SK-N-SH (cell line): ENCODE results near the gene POLA2. TPM values are rescaled to one million over a fixed set of nuclear protein-coding genes. Genes with fewer than 3 reads are reported as not detected.

Experiments
- CTCF ChIA-PET: fragments of 300-600, 350-600 bp; formaldehyde crosslinking; extraction: SDS; loops from one replicate; lab custom pipeline; 2021; lab: Yijun Ruan, JAX
- POLR2A ChIA-PET: fragments of 350-600 bp; sonication (Branson Sonifier 250); formaldehyde crosslinking; extraction: SDS; loops from one replicate; lab custom pipeline; 2020; ENCODE audit warnings: antibody characterized with exemption, inconsistent platforms; lab: Yijun Ruan, JAX
- DNase-seq: peaks from one replicate; pipeline ENCODE4 v3.0.0; 2012
- H2AFZ ChIP-seq: fragments of 200-600 bp; sonication (generic); 2 replicates; pipeline ENCODE4 v1.8.1; 2016; ENCODE audit warnings: antibody characterized with exemption, mild to moderate bottlenecking, low read depth
- H3F3A ChIP-seq: fragments of 200-600 bp; sonication (generic); replicated peaks from 2 replicates; pipeline ENCODE3; 2016; ENCODE audit warnings: antibody characterized with exemption, mild to moderate bottlenecking; ENCODE audit not compliant: insufficient read depth
- H3K27ac ChIP-seq, 2 experiments: fragments of 200-500 bp in 1 of 2; fragments of 200-600 bp in 1 of 2; sonication (Bioruptor generic) in 1 of 2; sonication (generic), shearing (Covaris generic) in 1 of 2; 2 replicates each; pipeline versions ENCODE4 v1.5.1 to v1.6.1; 2014 to 2016; ENCODE audit warnings: low read depth in 2 of 2, inconsistent platforms in 1 of 2, low read length in 1 of 2, mild to moderate bottlenecking in 1 of 2, mixed read lengths in 1 of 2
- H3K27me3 ChIP-seq: fragments of 200-600 bp; sonication (generic), shearing (Covaris generic); 2 replicates; pipeline ENCODE4 v1.6.1; 2016; ENCODE audit warnings: mixed run types; ENCODE audit not compliant: insufficient read depth
- H3K36me3 ChIP-seq, 2 experiments: fragments of 200-500 bp in 1 of 2; fragments of 200-600 bp in 1 of 2; sonication (Bioruptor generic) in 1 of 2; sonication (generic) in 1 of 2; replicated peaks in 1 of 2; 2 replicates each; pipeline versions ENCODE3 to v1.5.1; 2014 to 2016; ENCODE audit warnings: low read length in 1 of 2, mild to moderate bottlenecking in 1 of 2; ENCODE audit not compliant: insufficient read depth in 2 of 2, control insufficient read depth in 1 of 2
- H3K4me1 ChIP-seq, 2 experiments: fragments of 200-500 bp in 1 of 2; fragments of 200-600 bp in 1 of 2; sonication (Bioruptor generic) in 1 of 2; sonication (generic), shearing (Covaris generic) in 1 of 2; 2 replicates each; pipeline versions ENCODE4 v1.5.1 to v1.6.1; 2014 to 2016; ENCODE audit warnings: low read depth in 1 of 2, low read length in 1 of 2, mixed run types in 1 of 2; ENCODE audit not compliant: insufficient read depth in 2 of 2, control insufficient read depth in 1 of 2
- H3K4me2 ChIP-seq: fragments of 200-600 bp; sonication (generic), shearing (Covaris generic); 2 replicates; pipeline ENCODE4 v1.6.1; 2017; ENCODE audit warnings: mixed run types
- H3K4me3 ChIP-seq, 2 experiments: fragments of 200-500 bp in 1 of 2; fragments of 200-600 bp in 1 of 2; sonication (Bioruptor generic) in 1 of 2; sonication (generic), shearing (Covaris generic) in 1 of 2; 2 replicates each; pipeline versions ENCODE4 v1.5.1 to v1.8.1; 2014 to 2016; ENCODE audit warnings: low read depth in 2 of 2, inconsistent platforms in 1 of 2, low read length in 1 of 2, mild to moderate bottlenecking in 1 of 2, mixed read lengths in 1 of 2, moderate library complexity in 1 of 2
- H3K79me2 ChIP-seq: fragments of 200-600 bp; sonication (generic); 2 replicates; pipeline ENCODE4 v1.8.1; 2017; ENCODE audit warnings: mild to moderate bottlenecking; ENCODE audit not compliant: insufficient read depth
- H3K9ac ChIP-seq: fragments of 200-600 bp; sonication (generic); 2 replicates; pipeline ENCODE4 v1.6.1; 2017; ENCODE audit warnings: mixed run types
- H3K9me2 ChIP-seq: fragments of 200-600 bp; sonication (generic); 2 replicates; pipeline ENCODE4 v1.6.1; 2017; ENCODE audit warnings: mixed run types
- H3K9me3 ChIP-seq: fragments of 200-600 bp; sonication (generic); 2 replicates; pipeline ENCODE4 v1.6.1; 2017; ENCODE audit warnings: mixed run types, mild to moderate bottlenecking, moderate library complexity
- H4K20me1 ChIP-seq: fragments of 200-600 bp; sonication (generic); 2 replicates; pipeline ENCODE4 v1.6.1; 2017; ENCODE audit warnings: mild to moderate bottlenecking, mixed run types; ENCODE audit not compliant: insufficient read depth
- GABPA ChIP-seq: IDR thresholded peaks from 2 replicates; pipeline ENCODE4 v1.4.0; 2012; ENCODE audit warnings: low read depth, mild to moderate bottlenecking
- IRF3 ChIP-seq: fragments of 150-350 bp; IDR thresholded peaks from 2 replicates; pipeline ENCODE4 v1.6.1; 2016; ENCODE audit warnings: mild to moderate bottlenecking, low read depth, low read length
- MEF2A ChIP-seq: IDR thresholded peaks from 2 replicates; pipeline ENCODE4 v1.4.0; 2012; ENCODE audit warnings: low read depth, borderline replicate concordance
- PBX3 ChIP-seq: IDR thresholded peaks from 2 replicates; pipeline ENCODE4; 2012
- SMC3 ChIP-seq: IDR thresholded peaks from 2 replicates; pipeline ENCODE4 v1.6.1; 2012; ENCODE audit warnings: low read depth, low read length, improper control_type of control experiment
- TCF12 ChIP-seq: IDR thresholded peaks from 2 replicates; pipeline ENCODE4 v1.4.0; 2012
- ZBTB33 ChIP-seq: IDR thresholded peaks from 2 replicates; pipeline ENCODE4 v1.4.0; 2012; ENCODE audit warnings: low read depth, borderline replicate concordance
- WGBS: methylation state at CpG from one replicate; pipeline ENCODE4 v1.1.6; 2017; ENCODE audit warnings: low lambda C conversion rate; 5-methylcytosine and 5-hydroxymethylcytosine counted together
- polyA plus RNA-seq, 3 experiments: library from polyadenylated mRNA; depleted of rRNA; stranded (reverse); fragments of >200 nt; gene quantifications; 2 replicates each; pipeline ENCODE4 v1.2.3, GENCODE V29; 2012

POLA2 gene
- polyA plus RNA-seq, 1 of the 3 experiments (the other 2 are of a cell fraction): 18.4 TPM

GRCh38 chr11:65327021-65327420, 65.3 kb downstream of the POLA2 start:
- no peaks in the 10 kb centered on the region for H3K9me2 ChIP-seq
- H3K27ac ChIP-seq: no peak overlapping the region
- peaks cover 20% of the 10 kb centered on the region for H3F3A ChIP-seq
- CTCF ChIA-PET: interaction anchor here (1.4 to 24.1 kb wide), 3 partner anchors 13 to 102 kb away, joined by 5 to 1118 read pairs (median 271); partner anchors contain the start of gene CDC42EP2
- H3K36me3 ChIP-seq: peaks cover 3 to 5% of the 10 kb centered on the region in 2 experiments
- WGBS: 95% methylated on average over 8 of the region's 8 CpGs
- H3K27me3 ChIP-seq: no peaks in the 10 kb centered on the region
- no peaks in the 10 kb centered on the region for H3K9me3 ChIP-seq
- H3K4me3 ChIP-seq: no peak overlapping the region
- no peak overlapping the region for H3K4me2 ChIP-seq
- no peak for DNase-seq
- no peak overlapping the region for H3K9ac ChIP-seq
- H4K20me1 ChIP-seq: no peaks in the 10 kb centered on the region
- POLR2A ChIA-PET: interaction anchor here (4.0 kb wide), 1 partner anchor 12 kb away, joined by 14 read pairs; the partner anchor contains the start of gene CDC42EP2
- peaks cover 3% of the 10 kb centered on the region in 2 experiments; a peak in 2 of 4 replicates for H3K4me1 ChIP-seq
- no peak for TF ChIP-seq IRF3
- TF ChIP-seq TCF12: no peak
- H2AFZ ChIP-seq: no peak overlapping the region
- H3K79me2 ChIP-seq: peaks cover 2% of the 10 kb centered on the region; the same call in 1 of the 2 replicates

GRCh38 chr11:65329478-65329877, 67.7 kb downstream of the POLA2 start:
- Histone ChIP-seq H3K9ac (no peak overlapping the region), H3K36me3 (no peaks in the 10 kb centered on the region), H4K20me1 (peaks cover under 1% of the 10 kb centered on the region; the same call in 1 of the 2 replicates), H3K27me3 (no peaks in the 10 kb centered on the region), H3K4me1 (peaks cover 0 to 3% of the 10 kb centered on the region in 2 experiments; a peak in 2 of 4 replicates), H2AFZ (peak overlapping the region; percentile 80), H3K4me2 (no peak overlapping the region), H3K27ac (peak overlapping the region in 1 of 2 experiments; percentile 13; a peak in 2 of 4 replicates), H3F3A (peaks cover 23% of the 10 kb centered on the region), H3K4me3 (no peak overlapping the region; a peak in 1 of 4 replicates), H3K9me2 (no peaks in the 10 kb centered on the region), H3K9me3 (no peaks in the 10 kb centered on the region), H3K79me2 (peaks cover 8% of the 10 kb centered on the region)
- CTCF ChIA-PET: interaction anchor here (0.6 to 24.1 kb wide), 41 partner anchors 9 to 1084 kb away, joined by 3 to 1118 read pairs (median 5); partner anchors contain the start of genes CAPN1, CDC42EP2, SPDYC and TM7SF2
- no peak for DNase-seq
- 55% methylated on average over 2 of the region's 2 CpGs for WGBS
- POLR2A ChIA-PET: interaction anchor here (0.6 to 4.0 kb wide), 6 partner anchors 12 to 213 kb away, joined by 3 to 14 read pairs (median 4); partner anchors contain the start of gene CDC42EP2
- TF ChIP-seq ZBTB33 (no peak), MEF2A (no peak), GABPA (no peak), PBX3 (no peak), SMC3 (no peak)
